ENCODE data around the gene HSFX3.
"Not testable (repeated sequence)": the region's sequence is repeated elsewhere in the genome, so short reads cannot be mapped to it uniquely, and the experiment has no call there.

HSFX3 gene

GRCh38 chrX:149546962-149547361, 2.8 kb downstream of the HSFX3 start:
- not testable (repeated sequence) for H3K36me3 ChIP-seq (ENCODE audit: control insufficient read depth in 1 of 2, insufficient read depth in 2 of 2, low read length in 2 of 2); DNase-seq; H4K91ac ChIP-seq (ENCODE audit: low read depth, low read length); H3K18ac ChIP-seq (ENCODE audit: low read length); H3K79me1 ChIP-seq (ENCODE audit: low read length); H3K27ac ChIP-seq (ENCODE audit: low read depth, low read length); H3K4ac ChIP-seq (ENCODE audit: low read depth, low read length); H3K4me2 ChIP-seq (ENCODE audit: low read length); H3K4me1 ChIP-seq (ENCODE audit: control insufficient read depth in 1 of 2, insufficient read depth in 2 of 2, low read length in 2 of 2); H3K14ac ChIP-seq (ENCODE audit: low read length); H3K4me3 ChIP-seq (ENCODE audit: low read depth, low read length); H2BK12ac ChIP-seq (ENCODE audit: low read length); H4K8ac ChIP-seq (ENCODE audit: low read depth, low read length); H4K12ac ChIP-seq (ENCODE audit: low read depth, low read length); H2AFZ ChIP-seq (ENCODE audit: insufficient read depth, low read length, poor library complexity); H2AK5ac ChIP-seq (ENCODE audit: low read length); H3K9ac ChIP-seq (ENCODE audit: low read length); H2BK120ac ChIP-seq (ENCODE audit: insufficient read depth, low read length, poor library complexity); H3K79me2 ChIP-seq (ENCODE audit: control insufficient read depth, insufficient read depth, low read length, poor library complexity); H3K27me3 ChIP-seq (ENCODE audit: insufficient read depth, low read length); H3K23ac ChIP-seq (ENCODE audit: low read length); H2BK5ac ChIP-seq (ENCODE audit: low read depth, low read length, poor library complexity); H3K9me3 ChIP-seq (ENCODE audit: insufficient read depth, low read depth, low read length)
- no CpG with 5 or more reads among the region's 1 CpG for WGBS (ENCODE audit: extremely low coverage, insufficient coverage, insufficient read length)

GRCh38 chrX:149545545-149546543, 3.9 kb downstream of the HSFX3 start:
- Histone ChIP-seq H4K12ac (ENCODE audit: low read depth, low read length) (peak overlapping the region; percentile 62), H2AFZ (ENCODE audit: insufficient read depth, low read length, poor library complexity) (peak overlapping the region; percentile 28)
- not testable (repeated sequence) for H2BK12ac ChIP-seq (ENCODE audit: low read length); H3K4me1 ChIP-seq (ENCODE audit: control insufficient read depth in 1 of 2, insufficient read depth in 2 of 2, low read length in 2 of 2); H3K27me3 ChIP-seq (ENCODE audit: insufficient read depth, low read length); H3K4me2 ChIP-seq (ENCODE audit: low read length); H3K9me3 ChIP-seq (ENCODE audit: insufficient read depth, low read depth, low read length); H3K4me3 ChIP-seq (ENCODE audit: low read depth, low read length); H3K4ac ChIP-seq (ENCODE audit: low read depth, low read length); H3K9ac ChIP-seq (ENCODE audit: low read length); H4K91ac ChIP-seq (ENCODE audit: low read depth, low read length); H2BK5ac ChIP-seq (ENCODE audit: low read depth, low read length, poor library complexity); H2AK5ac ChIP-seq (ENCODE audit: low read length); H3K79me2 ChIP-seq (ENCODE audit: control insufficient read depth, insufficient read depth, low read length, poor library complexity); H3K79me1 ChIP-seq (ENCODE audit: low read length); H2BK120ac ChIP-seq (ENCODE audit: insufficient read depth, low read length, poor library complexity); H3K36me3 ChIP-seq (ENCODE audit: control insufficient read depth in 1 of 2, insufficient read depth in 2 of 2, low read length in 2 of 2); H3K23ac ChIP-seq (ENCODE audit: low read length); H3K27ac ChIP-seq (ENCODE audit: low read depth, low read length); H3K14ac ChIP-seq (ENCODE audit: low read length); H4K8ac ChIP-seq (ENCODE audit: low read depth, low read length); H3K18ac ChIP-seq (ENCODE audit: low read length)
- no CpG with 5 or more reads among the region's 29 CpGs for WGBS (ENCODE audit: extremely low coverage, insufficient coverage, insufficient read length)
- peak; percentile 25 to 50 for DNase-seq

- Histone ChIP-seq H2AFZ (ENCODE audit: insufficient read depth, low read length, poor library complexity) (peak overlapping the region; percentile 59), H2AK5ac (ENCODE audit: low read length) (no peak overlapping the region), H3K4me1 (ENCODE audit: control insufficient read depth in 1 of 2, insufficient read depth in 2 of 2, low read length in 2 of 2) (peaks cover 7% of the 10 kb centered on the region in 2 experiments), H3K14ac (ENCODE audit: low read length) (peak overlapping the region; percentile 4), H4K12ac (ENCODE audit: low read depth, low read length) (no peak overlapping the region), H4K8ac (ENCODE audit: low read depth, low read length) (peak overlapping the region; percentile 42), H3K27ac (ENCODE audit: low read depth, low read length) (no peak overlapping the region), H2BK12ac (ENCODE audit: low read length) (no peak overlapping the region), H2BK120ac (ENCODE audit: insufficient read depth, low read length, poor library complexity) (no peak overlapping the region), H3K27me3 (ENCODE audit: insufficient read depth, low read length) (no peaks in the 10 kb centered on the region), H3K36me3 (ENCODE audit: control insufficient read depth in 1 of 2, insufficient read depth in 2 of 2, low read length in 2 of 2) (peaks cover 0 to 2% of the 10 kb centered on the region in 2 experiments), H3K4me2 (ENCODE audit: low read length) (peak overlapping the region; percentile 85), H3K23ac (ENCODE audit: low read length) (no peak overlapping the region), H3K18ac (ENCODE audit: low read length) (no peak overlapping the region), H2BK5ac (ENCODE audit: low read depth, low read length, poor library complexity) (no peak overlapping the region), H3K4me3 (ENCODE audit: low read depth, low read length) (peak overlapping the region; percentile 78), H4K91ac (ENCODE audit: low read depth, low read length) (no peak overlapping the region), H3K79me1 (ENCODE audit: low read length) (peaks cover 7% of the 10 kb centered on the region), H3K9me3 (ENCODE audit: insufficient read depth, low read depth, low read length) (no peaks in the 10 kb centered on the region), H3K4ac (ENCODE audit: low read depth, low read length) (no peak overlapping the region), H3K9ac (ENCODE audit: low read length) (peak overlapping the region; percentile 15), H3K79me2 (ENCODE audit: control insufficient read depth, insufficient read depth, low read length, poor library complexity) (peaks cover 3% of the 10 kb centered on the region)
- WGBS (ENCODE audit: extremely low coverage, insufficient coverage, insufficient read length): no CpG with 5 or more reads among the region's 13 CpGs
- peak in 1 of 2 donors; percentile 32 for DNase-seq
Measured at GRCh38 chrX:149541521-149542047, 8.1 kb downstream of the HSFX3 start.

DNA sequence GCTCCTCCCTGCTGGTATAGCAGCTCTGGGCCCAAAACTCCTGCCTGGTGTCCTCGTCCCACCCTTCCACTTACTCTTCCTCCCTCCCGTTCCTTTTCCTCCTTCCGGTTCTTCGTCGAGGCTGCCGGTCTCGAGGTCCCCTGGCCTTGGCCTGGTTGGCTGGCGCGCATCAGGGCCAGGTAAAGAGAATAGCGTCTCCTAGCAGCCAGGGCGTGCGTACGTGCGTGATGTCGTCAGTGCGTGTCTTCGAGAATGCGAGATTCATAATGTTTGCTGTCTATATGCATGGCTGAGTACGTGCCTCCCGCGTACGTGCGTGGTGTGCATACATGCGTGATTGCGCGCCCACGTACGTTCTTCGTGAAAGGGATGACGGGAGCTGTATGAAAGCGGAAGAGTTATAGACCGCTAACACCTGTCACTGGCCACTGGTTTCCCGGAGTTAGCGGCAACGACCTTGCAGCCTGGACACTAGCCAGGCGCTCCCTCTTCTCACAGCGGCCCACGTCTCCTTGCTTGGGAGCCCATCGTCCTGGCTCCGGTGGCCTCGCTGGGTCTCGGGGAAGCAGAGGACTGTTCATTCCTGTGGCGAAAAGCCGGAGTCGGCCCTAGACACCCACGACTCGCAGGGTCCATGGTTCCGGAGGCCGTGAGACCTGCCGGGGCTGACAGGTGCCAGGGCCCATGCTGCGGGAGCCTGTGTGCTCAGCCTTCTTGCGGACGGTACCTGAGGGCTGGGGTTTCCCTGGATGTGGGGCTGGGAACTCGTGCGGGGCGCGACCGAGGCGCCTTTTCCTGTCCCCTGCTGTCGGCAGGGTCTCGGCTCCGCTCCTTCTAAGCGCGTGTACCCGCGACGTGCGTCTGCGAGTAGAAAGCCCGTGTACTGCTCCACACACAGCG, 8.9 kb downstream of the HSFX3 start, which contains the start of gene EOLA1:
Gene EOLA1, plus strand, starts transcription at position 392 of the 900 bp plus-strand sequence. CDS start 4,619 bp downstream, outside the sequence.
- WGBS (ENCODE audit: extremely low coverage, insufficient coverage, insufficient read length): no CpG with 5 or more reads among the region's 71 CpGs
- H3K4me3 ChIP-seq (ENCODE audit: low read depth, low read length): peak within 1 kb of the TSS; percentile 78
- H3K27ac ChIP-seq (ENCODE audit: low read depth, low read length): peak within 1 kb of the TSS; percentile 73
- H2AFZ ChIP-seq (ENCODE audit: insufficient read depth, low read length, poor library complexity): peak within 1 kb of the TSS; percentile 59
- no peak within 1 kb of the TSS for H2AK5ac ChIP-seq (ENCODE audit: low read length)
- peaks cover 7% of the 10 kb centered on the region for H3K79me1 ChIP-seq (ENCODE audit: low read length)
- H3K4ac ChIP-seq (ENCODE audit: low read depth, low read length): no peak within 1 kb of the TSS
- H2BK120ac ChIP-seq (ENCODE audit: insufficient read depth, low read length, poor library complexity): no peak within 1 kb of the TSS
- H3K9ac ChIP-seq (ENCODE audit: low read length): peak within 1 kb of the TSS; percentile 57
- no peak within 1 kb of the TSS for H3K23ac ChIP-seq (ENCODE audit: low read length)
- H4K8ac ChIP-seq (ENCODE audit: low read depth, low read length): peak within 1 kb of the TSS; percentile 42
- H3K4me2 ChIP-seq (ENCODE audit: low read length): peak within 1 kb of the TSS; percentile 85
- no peak within 1 kb of the TSS for H3K18ac ChIP-seq (ENCODE audit: low read length)
- peaks cover 7% of the 10 kb centered on the region in 2 experiments for H3K4me1 ChIP-seq (ENCODE audit: control insufficient read depth in 1 of 2, insufficient read depth in 2 of 2, low read length in 2 of 2)
- peak within 1 kb of the TSS; percentile 9 for H3K14ac ChIP-seq (ENCODE audit: low read length)
- DNase-seq: peak; percentile 89 to 91
- H3K79me2 ChIP-seq (ENCODE audit: control insufficient read depth, insufficient read depth, low read length, poor library complexity): peaks cover 3% of the 10 kb centered on the region
- H2BK12ac ChIP-seq (ENCODE audit: low read length): no peak within 1 kb of the TSS
- no peaks in the 10 kb centered on the region for H3K27me3 ChIP-seq (ENCODE audit: insufficient read depth, low read length)
- no peak within 1 kb of the TSS for H4K12ac ChIP-seq (ENCODE audit: low read depth, low read length)
- H3K9me3 ChIP-seq (ENCODE audit: insufficient read depth, low read depth, low read length): no peaks in the 10 kb centered on the region
- H2BK5ac ChIP-seq (ENCODE audit: low read depth, low read length, poor library complexity): peak within 1 kb of the TSS; percentile 88
- H3K36me3 ChIP-seq (ENCODE audit: control insufficient read depth in 1 of 2, insufficient read depth in 2 of 2, low read length in 2 of 2): peaks cover 0 to under 1% of the 10 kb centered on the region in 2 experiments
- H4K91ac ChIP-seq (ENCODE audit: low read depth, low read length): no peak within 1 kb of the TSS
